HepG2 (cell line): ENCODE results near the gene TSC22D2. TPM values are rescaled to one million over a fixed set of nuclear protein-coding genes. Genes with fewer than 3 reads are reported as not detected.
A peak's percentile ranks its signal among the peaks of the same experiment; 100 is the strongest.

Experiments
- ATAC-seq: fragments of 200-7000 bp; cut with Tn5 transposase; 3 replicates; pipeline ENCODE4 v1.9.1; 2020; ENCODE audit warnings: mild to moderate bottlenecking, moderate library complexity
- BruUV-seq: library from RNA; stranded (reverse); fragments of 400-500 nt; replicated peaks from 2 replicates; lab custom pipeline; 2021; lab: Mats Ljungman, UMichigan
- CTCF ChIA-PET: fragments of 300-600 bp; formaldehyde crosslinking; extraction: SDS; loops from one replicate; lab custom pipeline; 2021; ENCODE audit warnings: low total read pairs, inconsistent platforms, low intra/inter-chr PET ratio; lab: Yijun Ruan, JAX
- POLR2A ChIA-PET: fragments of 350-600 bp; sonication (Branson Sonifier 250); formaldehyde crosslinking; loops from one replicate; lab custom pipeline; 2020; ENCODE audit warnings: antibody characterized with exemption, inconsistent platforms; lab: Yijun Ruan, JAX
- DNase-seq: peaks from one replicate; pipeline ENCODE4 v3.0.0-alpha.2; 2015; ENCODE audit warnings: low spot score
- FAIRE-seq: peaks from 3 replicates; lab custom pipeline; 2011; peaks lifted over from hg19 to GRCh38; lab: Jason Lieb, UNC
- H2AFZ ChIP-seq: one replicate; pipeline ENCODE4 v1.6.1; 2011; ENCODE audit warnings: low read length, inconsistent platforms
- H3K27ac ChIP-seq: fragments of 300-600 bp; 3 replicates; pipeline ENCODE4 v1.8.0; 2011; ENCODE audit warnings: mixed run types, mild to moderate bottlenecking, mixed read lengths, low read length, inconsistent platforms; ENCODE audit not compliant: insufficient read depth; ENCODE audit errors: extremely low read length
- H3K27me3 ChIP-seq, 2 experiments: fragments of 200-600 bp in 1 of 2; 2 replicates in 1 of 2; 3 replicates in 1 of 2; pipeline versions ENCODE4 v1.6.0 to v1.8.0; 2011; ENCODE audit warnings: low read length in 2 of 2, mild to moderate bottlenecking in 2 of 2, moderate library complexity in 2 of 2, inconsistent platforms in 1 of 2; ENCODE audit not compliant: insufficient read depth in 2 of 2, control insufficient read depth in 1 of 2
- H3K36me3 ChIP-seq, 2 experiments: fragments of 200-600 bp in 1 of 2; replicated peaks in 1 of 2; 2 replicates in 1 of 2; 3 replicates in 1 of 2; pipeline versions ENCODE4 v1.5.1 to v1.8.0; 2011; ENCODE audit warnings: low read length in 2 of 2, inconsistent platforms in 1 of 2; ENCODE audit not compliant: insufficient read depth in 2 of 2, control insufficient read depth in 1 of 2
- H3K4me1 ChIP-seq: 2 replicates; pipeline ENCODE4 v1.5.1; 2012; ENCODE audit warnings: low read length, inconsistent platforms; ENCODE audit not compliant: insufficient read depth
- H3K4me2 ChIP-seq: 2 replicates; pipeline ENCODE4 v1.6.0; 2011; ENCODE audit warnings: low read depth, low read length, inconsistent platforms
- H3K4me3 ChIP-seq, 3 experiments: fragments of 200-600 bp in 1 of 3; sonication (generic), shearing (Covaris generic) in 1 of 3; replicated peaks in 1 of 3; 2 replicates each; pipeline ENCODE4 v1.5.1; 2011 to 2016; ENCODE audit warnings: low read length in 3 of 3, inconsistent platforms in 2 of 3, low read depth in 2 of 3, mild to moderate bottlenecking in 2 of 3, control low read depth in 1 of 3, mixed read lengths in 1 of 3; ENCODE audit not compliant: insufficient read depth in 1 of 3
- H3K79me2 ChIP-seq: one replicate; pipeline ENCODE4 v1.6.1; 2011; ENCODE audit warnings: low read length, inconsistent platforms; ENCODE audit not compliant: insufficient read depth
- H3K9ac ChIP-seq: 2 replicates; pipeline ENCODE4 v1.6.0; 2011; ENCODE audit warnings: mild to moderate bottlenecking, low read depth, low read length, inconsistent platforms; ENCODE audit not compliant: insufficient read depth
- H3K9me3 ChIP-seq: 2 replicates; pipeline ENCODE4 v1.5.1; 2012; ENCODE audit warnings: mild to moderate bottlenecking, low read length
- H4K20me1 ChIP-seq: 2 replicates; pipeline ENCODE4 v1.6.0; 2011; ENCODE audit warnings: inconsistent platforms, mild to moderate bottlenecking, low read length, moderate library complexity; ENCODE audit not compliant: insufficient read depth
- MAFF ChIP-seq: IDR thresholded peaks from 2 replicates; pipeline ENCODE4 v1.6.1; 2011; ENCODE audit warnings: low read depth, low read length, improper control_type of control experiment
- MAFK ChIP-seq, 2 experiments: IDR thresholded peaks in 1 of 2; conservative IDR thresholded peaks in 1 of 2; 2 replicates each; pipeline ENCODE4 v1.6.1; 2011; ENCODE audit warnings: improper control_type of control experiment in 2 of 2, low read length in 2 of 2
- NFE2L2 ChIP-seq: fragments of 150-350 bp; IDR thresholded peaks from 2 replicates; pipeline ENCODE4 v1.6.1; 2014; ENCODE audit warnings: low read length
- PHB2 ChIP-seq: fragments of 450-650 bp; IDR thresholded peaks from 2 replicates; pipeline ENCODE4 v1.6.1; 2018; ENCODE audit not compliant: partially characterized antibody
- RFX3 ChIP-seq: IDR thresholded peaks from 2 replicates; pipeline ENCODE4 v1.6.1; 2016; ENCODE audit warnings: missing biosample characterization, missing genetic modification reagents
- WGBS: methylation state at CpG from one replicate; pipeline ENCODE4 v1.1.6; 2017; ENCODE audit warnings: low lambda C conversion rate; 5-methylcytosine and 5-hydroxymethylcytosine counted together
- in situ Hi-C: cut with HindIII; loops from 2 replicates; pipeline ENCODE4 v1.10.0; 2017; ENCODE audit warnings: low pct_unique_long_range_greater_than_20kb; ENCODE audit not compliant: extremely low pct_ligation_motif_present
- intact Hi-C: fragments of 100-400 bp; cut with micrococcal nuclease; formaldehyde crosslinking; loops from one replicate; pipeline ENCODE4 v1.10.0; 2022; ENCODE audit not compliant: unreplicated experiment
- polyA plus RNA-seq, 8 experiments: library from polyadenylated mRNA; depleted of rRNA in 3 of 8; stranded (reverse) in 7 of 8; unstranded in 1 of 8; fragments of >200 nt; fragmentation: Illumina TruSeq in 4 of 8; extraction: Trizol in 4 of 8; gene quantifications; 2 replicates each; pipeline versions ENCODE4 v1.2.1 to v1.2.3, GENCODE V29; 2011 to 2016; ENCODE audit warnings: low read depth in 4 of 8, missing spikeins in 1 of 8, mixed read lengths in 1 of 8; ENCODE audit not compliant: insufficient read depth in 1 of 8
- total RNA-seq, 5 experiments: library from RNA; depleted of rRNA; stranded (reverse); fragments of >200 nt; fragmentation: Illumina TruSeq; extraction: Trizol; gene quantifications; 2 replicates each; pipeline ENCODE4 v1.2.3, GENCODE V29; 2016; ENCODE audit warnings: low read depth in 1 of 5

TSC22D2 gene
- total and polyA plus RNA-seq, 2 of the 13 experiments (the other 11 are each of a cell fraction or from before 2014, with no cell fraction given), result 4.6 to 8.2 TPM

DNA sequence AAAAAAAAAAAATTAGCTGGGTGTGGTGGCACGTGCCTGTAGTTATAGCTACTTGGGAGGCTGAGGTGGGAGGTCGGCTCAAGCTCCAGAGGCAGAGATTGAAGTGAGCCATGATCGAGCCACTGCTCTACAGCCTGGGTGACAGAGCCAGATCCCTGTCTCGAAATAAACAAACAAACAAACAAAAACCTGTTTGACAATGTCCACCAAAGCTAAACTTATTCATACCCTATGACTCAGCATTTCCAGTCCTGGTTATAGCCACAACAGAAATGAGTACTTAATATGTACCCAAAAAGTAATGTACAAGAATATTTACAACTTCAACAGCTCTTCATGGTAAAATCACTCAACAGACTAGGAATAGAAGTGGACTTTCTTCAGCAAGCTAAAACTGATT, 107.1 kb downstream of the TSC22D2 start:
- ChIA-PET CTCF (no interaction called here), POLR2A (interaction anchor here (0.6 kb wide), 1 partner anchor 801 kb away, joined by 3 read pairs; no protein-coding TSS in a partner anchor)
- no peaks in the 10 kb centered on the region for H4K20me1 ChIP-seq
- no peak overlapping the region for H3K9ac ChIP-seq
- intact Hi-C loops, result no loop called here
- FAIRE-seq (no peak), DNase-seq (no peak), ATAC-seq (no peak)
- 26% methylated on average over 4 of the region's 4 CpGs for WGBS
- no TSS peak for BruUV-seq
- no peak overlapping the region for H3K4me3 ChIP-seq
- H3K36me3 ChIP-seq, result no peaks in the 10 kb centered on the region
- H3K4me2 ChIP-seq, result no peak overlapping the region
- H3K79me2 ChIP-seq, result no peaks in the 10 kb centered on the region
- no peaks in the 10 kb centered on the region for H3K9me3 ChIP-seq
- H3K27me3 ChIP-seq, result peaks cover 0 to 17% of the 10 kb centered on the region in 2 experiments; a peak in 4 of 5 replicates
- in situ Hi-C loops, result no loop called here
- H3K27ac ChIP-seq, result no peak overlapping the region
- peak; percentile 65 to 72 for TF ChIP-seq MAFK (conservative IDR thresholded peaks at IDR 0.05 in 1 of 2, IDR thresholded peaks at IDR 0.05 in 1 of 2; ENCODE audit: low read length in 2 of 2)
- no peak for TF ChIP-seq RFX3 (CRISPR knock-in tag)
- peak; percentile 48; the same call in 1 of the 2 replicates for TF ChIP-seq MAFF
- TF ChIP-seq NFE2L2, result peak; percentile 88
- no peak for TF ChIP-seq PHB2
- TF ChIP-seq, all 625 proteins: peak for 3
- Histone ChIP-seq H2AFZ (no peak overlapping the region), H3K4me1 (peaks cover 3% of the 10 kb centered on the region)

Other genes with a start within 250 kb of the TSC22D2 start
- gene SERP1, start 138.2 kb downstream of the TSC22D2 start, total RNA-seq (2016; rRNA removed; fragmentation: Illumina TruSeq; extraction: Trizol), result 95.0 and 108 TPM in 2 replicates
- 51.5 and 61.2 TPM in 2 replicates for gene SERP1, start 138.2 kb downstream of the TSC22D2 start, polyA plus RNA-seq (2011; rRNA removed)
- gene EIF2A, start 138.5 kb downstream of the TSC22D2 start, total RNA-seq (2016; rRNA removed; fragmentation: Illumina TruSeq; extraction: Trizol), result 124 and 181 TPM in 2 replicates
- gene EIF2A, start 138.5 kb downstream of the TSC22D2 start, polyA plus RNA-seq (2011; rRNA removed), result 90.5 and 139 TPM in 2 replicates
- 106 and 122 TPM in 2 replicates for gene SELENOT, start 195.0 kb downstream of the TSC22D2 start, total RNA-seq (2016; rRNA removed; fragmentation: Illumina TruSeq; extraction: Trizol)
- gene SELENOT, start 195.0 kb downstream of the TSC22D2 start, polyA plus RNA-seq (2011; rRNA removed), result 234 and 273 TPM in 2 replicates